ENCODE data around the gene SWT1.
"Not testable (repeated sequence)": the region's sequence is repeated elsewhere in the genome, so short reads cannot be mapped to it uniquely, and the experiment has no call there.

The SWT1 gene

DNA sequence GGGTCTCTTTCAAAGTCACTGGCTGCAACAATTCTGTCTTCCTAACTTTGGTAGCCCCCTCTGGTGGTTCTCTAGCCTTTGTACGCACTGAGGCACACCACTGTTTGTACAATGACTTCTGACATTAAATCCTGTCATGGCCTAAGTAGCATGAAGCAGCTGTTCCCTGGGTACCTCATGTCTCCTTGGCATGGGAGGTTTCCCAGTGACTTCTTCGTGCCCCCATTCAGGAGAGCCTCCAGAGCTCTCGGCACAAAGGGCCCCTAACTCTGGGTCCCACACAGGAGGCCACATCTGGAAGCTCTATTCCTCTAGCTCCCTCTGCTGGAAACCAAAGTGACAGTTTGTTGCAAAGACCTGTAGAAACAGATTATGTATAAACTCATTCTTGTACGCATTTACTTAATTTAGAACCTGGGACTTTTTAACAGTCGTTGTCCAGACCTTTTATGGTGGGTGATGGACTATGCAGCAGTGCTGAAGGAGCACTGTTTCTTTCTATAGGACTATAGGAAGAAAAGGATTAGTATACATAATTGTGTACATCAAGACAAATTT is 13.4 kb downstream of the SWT1 start:
- DNase-seq: peak; percentile 51

DNA sequence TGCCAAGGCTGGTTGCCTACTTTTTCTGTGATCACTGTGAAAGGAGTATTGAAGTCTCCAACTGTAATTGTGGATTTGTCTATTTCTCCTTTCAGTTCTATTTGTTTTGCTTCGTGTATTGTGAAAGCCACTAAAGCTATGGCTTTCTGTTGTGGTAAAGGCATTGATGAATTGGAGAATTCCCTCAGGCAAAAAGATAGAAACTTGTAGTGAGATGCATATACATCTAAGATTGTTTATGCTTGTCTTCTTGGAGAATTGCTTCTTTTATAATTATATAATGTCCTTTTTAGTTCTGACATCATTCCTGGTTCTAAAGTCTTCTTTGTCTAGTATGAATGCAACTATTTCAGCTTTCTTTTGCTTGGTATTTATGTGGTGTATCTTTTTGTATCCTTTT is 36.8 kb downstream of the SWT1 start:
- DNase-seq: no peak

DNA sequence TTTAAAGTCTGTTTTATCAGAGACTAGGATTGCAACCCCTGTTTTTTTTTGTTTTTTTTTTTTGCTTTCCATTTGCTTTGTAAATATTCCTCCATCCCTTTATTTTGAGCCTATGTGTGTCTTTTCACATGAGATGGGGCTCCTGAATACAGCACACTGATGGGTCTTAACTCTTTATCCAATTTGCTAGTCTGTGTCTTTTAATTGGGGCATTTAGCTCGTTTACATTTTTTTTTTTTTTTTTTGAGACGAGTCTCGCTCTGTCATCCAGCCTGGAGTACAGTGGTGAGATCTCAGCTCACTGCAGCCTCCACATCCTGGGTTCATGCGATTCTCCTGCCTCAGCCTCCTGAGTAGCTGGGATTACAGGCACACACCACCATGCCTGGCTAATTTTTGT is 41.7 kb downstream of the SWT1 start:
- not testable (repeated sequence) for DNase-seq

DNA sequence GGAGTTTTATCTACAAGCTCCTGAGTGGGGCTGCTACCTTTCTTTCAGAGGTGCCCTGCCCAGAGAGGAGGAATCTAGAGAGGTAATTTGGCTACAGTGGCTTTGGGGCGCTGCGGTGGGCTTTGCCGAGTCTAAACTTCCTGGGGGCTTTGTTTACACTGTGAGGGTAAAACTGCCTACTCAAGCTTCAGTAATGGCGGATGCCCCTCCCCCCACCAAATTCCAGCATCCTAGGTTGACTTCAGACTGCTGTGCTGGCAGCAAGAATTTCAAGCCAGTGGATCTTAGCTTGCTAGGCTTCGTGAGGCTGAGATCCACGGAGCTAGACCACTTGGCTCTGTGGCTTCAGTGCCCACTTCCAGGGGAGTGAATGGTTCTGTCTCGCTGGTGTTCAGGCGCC is 43.9 kb downstream of the SWT1 start:
- no peak for DNase-seq

DNA sequence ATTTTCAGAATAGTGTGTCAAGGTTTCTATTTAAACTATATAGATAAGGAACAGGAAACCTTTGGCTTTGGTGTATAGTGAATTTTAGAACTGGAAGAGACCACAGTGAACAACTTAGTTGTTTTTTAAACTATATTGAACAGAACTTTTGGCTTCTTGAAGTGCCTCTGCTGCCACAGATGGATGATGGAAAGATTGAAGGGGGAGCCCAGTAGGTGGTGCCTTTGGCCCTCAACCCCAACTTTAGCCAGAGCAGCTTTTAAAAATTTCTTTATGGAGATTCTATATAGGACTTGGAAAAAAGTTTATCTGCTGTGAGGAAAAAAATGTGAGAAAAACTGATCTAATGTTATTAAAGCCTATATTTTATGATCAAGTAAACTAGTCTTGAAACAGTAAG is 50.2 kb downstream of the SWT1 start:
- DNase-seq: no peak

DNA sequence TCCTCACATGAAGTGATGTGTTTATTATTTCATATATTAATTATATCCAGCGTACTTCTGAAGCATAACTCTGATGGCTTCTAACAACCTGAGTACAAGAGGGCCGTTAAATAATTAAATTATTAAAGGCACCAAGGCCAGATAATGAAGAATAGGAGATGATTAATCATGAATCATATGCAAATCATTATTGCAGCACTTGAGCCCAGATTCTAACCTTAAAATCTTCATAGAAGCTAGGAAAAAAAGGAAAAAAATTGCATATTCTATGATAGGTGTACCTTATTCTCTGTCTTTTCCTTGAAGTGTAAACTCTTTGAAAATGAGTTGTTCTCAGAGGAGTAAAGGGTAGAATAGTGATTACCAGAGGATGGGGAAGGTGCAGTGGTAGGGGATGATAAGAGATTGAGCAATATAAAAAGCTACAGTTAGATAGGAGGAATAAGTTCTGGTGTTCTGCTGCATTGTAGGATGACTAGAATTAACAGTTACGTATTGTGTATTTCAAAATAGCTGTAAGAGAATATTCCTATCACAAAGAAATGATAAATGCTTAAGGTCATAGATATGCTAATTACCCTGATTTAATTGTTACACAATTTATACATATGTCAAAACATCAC is 51.1 kb downstream of the SWT1 start:
- DNase-seq: no peak

DNA sequence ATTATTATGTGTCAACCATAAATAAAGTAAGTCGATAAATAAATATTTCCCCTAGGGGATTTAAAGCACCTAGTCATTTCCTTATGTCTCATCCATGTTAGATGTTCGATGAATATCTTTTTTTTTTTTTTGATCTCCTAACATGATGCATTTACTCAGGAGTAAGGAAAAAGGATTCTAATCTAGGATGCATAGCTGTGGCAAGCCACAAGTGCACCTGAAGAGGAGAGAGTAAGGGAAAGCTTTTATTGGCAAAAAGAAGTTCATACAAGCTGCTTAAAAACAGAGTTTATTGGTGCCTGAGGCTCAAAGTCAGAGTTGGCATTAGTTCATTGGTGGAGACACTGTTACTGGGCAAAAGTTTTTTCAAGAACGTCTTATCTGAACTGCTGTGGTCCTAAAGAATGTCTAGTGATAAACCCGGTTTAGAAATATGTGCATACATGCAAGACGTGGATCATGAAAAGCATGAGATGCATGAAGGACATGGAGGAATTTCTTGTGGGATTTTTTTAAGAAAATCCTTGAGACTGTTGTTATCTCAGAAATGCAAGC is 51.7 kb downstream of the SWT1 start:
- DNase-seq: no peak

DNA sequence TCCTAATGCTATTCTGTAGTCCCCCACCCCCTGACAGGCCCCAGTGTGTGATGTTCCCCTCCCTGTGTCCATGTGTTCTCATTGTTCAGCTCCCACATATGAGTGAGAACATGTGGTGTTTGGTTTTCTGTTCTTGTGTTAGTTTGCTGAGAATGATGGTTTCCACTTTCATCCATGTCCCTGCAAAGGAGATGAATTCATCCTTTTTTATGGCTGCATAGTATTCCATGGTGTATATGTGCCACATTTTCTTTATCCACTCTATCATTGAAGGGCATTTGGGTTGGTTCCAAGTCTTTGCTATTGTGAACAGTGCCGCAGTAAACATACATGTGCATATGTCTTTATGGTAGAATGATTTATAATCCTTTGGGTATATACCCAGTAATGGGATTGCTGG is 52.4 kb downstream of the SWT1 start:
- not testable (repeated sequence) for DNase-seq

DNA sequence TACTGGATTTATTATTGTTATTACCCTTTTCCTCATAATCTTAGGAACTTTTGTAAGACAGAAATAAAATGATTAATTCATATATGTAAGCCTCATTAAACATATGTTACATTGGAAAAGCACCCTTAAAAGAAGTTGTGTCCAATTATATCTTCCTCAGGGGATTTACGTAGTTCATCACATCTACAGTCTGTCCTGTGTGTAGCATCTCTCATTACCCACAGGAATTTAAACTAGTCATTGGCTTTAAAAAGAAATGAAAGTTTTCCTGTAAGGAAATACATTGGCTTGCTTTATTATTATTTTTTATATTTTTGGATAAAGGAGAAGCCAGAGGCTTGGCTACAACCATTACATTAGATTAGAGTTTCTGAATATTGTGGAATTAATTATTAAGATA is 56.1 kb downstream of the SWT1 start:
- no peak for DNase-seq

DNA sequence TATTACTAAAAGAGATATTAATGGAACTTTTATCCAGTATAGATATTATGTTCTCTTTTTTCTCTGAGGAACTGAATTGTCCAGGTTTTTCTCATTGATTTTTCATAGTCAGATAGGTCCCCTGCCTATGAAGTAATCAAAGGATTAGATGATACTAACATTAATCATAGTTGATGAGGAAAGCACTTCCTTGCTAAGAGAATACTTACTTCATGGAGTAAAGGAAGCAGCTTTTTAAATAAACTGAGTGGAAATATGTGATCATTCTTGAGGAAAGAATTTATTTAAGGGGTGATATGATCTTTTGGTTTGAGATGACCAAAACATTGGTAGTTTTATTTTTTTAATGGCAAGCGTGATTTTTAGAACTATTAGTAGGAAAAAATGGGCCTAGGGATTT is 58.9 kb downstream of the SWT1 start:
- no peak for DNase-seq

DNA sequence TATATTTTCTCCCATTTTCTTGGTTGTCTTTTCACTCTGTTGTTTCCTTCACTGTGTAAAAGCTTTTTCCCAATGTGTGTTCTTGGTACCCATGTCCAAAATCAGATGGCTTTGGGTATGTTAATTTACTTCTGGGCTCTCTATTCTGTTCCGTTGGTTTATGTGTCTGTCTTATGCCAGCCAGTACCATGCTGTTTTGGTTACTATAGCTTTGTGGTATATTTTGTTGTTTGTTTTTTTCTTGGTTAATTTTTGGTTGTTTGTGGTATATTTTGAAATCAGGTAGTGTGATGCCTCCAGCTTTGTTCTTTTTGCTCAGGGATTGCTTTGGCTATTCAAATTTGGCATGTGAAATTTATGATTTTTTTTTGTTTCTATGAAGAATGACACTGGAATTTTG is 67.2 kb downstream of the SWT1 start:
- no peak for DNase-seq

DNA sequence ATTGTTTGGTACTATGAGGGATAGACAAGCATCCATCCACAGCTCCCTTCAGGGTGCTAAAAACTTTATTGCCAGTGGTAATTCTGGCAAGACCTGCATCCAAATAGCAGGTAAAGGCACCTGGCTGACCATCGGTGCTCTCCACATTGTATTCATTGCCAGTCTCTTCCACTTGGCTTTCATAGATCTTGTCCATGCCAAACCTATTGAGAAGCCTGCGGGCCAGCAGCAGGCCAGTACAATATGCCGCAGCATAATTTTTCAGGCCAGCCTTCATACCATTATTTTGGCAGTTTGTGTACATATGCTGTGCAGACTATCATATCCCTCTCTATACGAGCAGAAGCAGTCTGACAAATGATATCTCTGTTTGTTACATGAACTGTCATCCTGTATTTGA is 70.2 kb downstream of the SWT1 start:
- no peak for DNase-seq

DNA sequence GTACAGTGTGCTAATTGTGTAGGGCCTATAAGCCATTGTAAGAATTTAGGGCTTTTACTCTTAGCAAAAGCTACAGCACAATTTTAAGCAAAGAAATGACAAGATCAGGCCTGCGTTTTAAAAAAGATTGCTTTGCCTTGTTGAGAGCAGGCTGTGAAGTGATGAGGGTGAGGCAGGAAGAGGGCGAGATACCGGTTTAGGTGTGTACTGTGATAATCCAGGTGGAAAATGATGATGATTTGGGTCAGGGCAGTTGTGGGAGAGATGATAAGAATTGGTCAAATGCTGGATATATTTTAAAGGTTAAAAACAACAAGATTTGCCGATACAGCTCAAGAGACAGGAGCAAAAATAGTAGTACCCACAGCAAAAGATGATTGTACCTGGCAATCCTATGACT is 72.0 kb downstream of the SWT1 start:
- no peak for DNase-seq

DNA sequence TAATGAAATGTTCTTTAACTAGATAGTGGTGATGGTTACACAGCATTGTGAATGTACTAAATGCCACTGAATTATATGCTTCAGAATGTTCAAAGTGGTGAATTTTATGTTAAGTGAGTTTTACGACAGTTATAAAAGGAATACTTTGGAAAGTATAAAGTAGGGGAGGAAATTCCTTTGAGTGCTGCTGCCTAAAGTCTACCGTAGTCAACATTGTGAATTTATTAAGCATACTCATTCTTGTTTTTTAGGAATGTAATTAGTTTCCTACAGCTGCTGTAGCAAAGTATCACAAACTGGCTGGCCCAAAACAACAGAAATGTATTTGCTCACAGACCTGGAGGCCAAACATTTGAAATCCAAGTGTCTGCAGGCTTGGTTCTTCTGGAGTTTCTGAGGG is 73.0 kb downstream of the SWT1 start:
- DNase-seq: no peak

DNA sequence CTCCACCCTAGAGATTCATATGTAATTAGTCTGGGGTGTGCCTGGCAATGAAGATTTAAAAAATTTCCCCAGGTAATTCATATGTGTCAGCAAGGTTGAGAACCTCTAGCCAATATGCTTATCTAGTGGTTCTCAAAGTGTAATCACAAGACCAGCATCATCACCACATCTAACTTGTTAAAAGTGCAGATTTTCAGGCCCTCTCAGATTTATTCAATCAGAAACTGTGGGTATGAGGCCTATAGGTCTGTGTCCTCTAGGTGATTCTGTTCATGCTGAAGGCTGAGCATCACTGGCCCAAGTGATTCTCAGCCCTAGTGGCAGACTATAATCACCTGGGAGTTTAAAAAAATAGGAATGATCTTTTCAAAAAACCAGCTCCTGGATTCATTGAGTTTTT is 75.9 kb downstream of the SWT1 start:
- no peak for DNase-seq

DNA sequence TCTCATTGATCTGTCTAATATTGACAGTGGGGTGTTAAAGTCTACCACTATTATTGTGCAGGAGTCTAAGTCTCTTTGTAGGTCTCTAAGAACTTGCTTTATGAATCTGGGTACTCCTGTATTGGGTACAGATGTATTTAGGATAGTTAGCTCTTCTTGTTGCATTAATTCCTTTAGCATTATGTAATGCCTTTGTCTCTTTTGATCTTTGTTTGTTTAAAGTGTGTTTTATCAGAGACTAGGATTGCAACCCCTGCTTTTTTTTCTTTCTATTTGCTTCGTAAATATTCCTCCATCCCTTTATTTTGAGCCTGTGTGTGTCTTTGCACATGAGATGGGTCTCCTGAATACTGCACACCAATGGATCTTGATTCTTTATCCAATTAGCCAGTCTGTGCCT is 77.2 kb downstream of the SWT1 start:
- not testable (repeated sequence) for DNase-seq

DNA sequence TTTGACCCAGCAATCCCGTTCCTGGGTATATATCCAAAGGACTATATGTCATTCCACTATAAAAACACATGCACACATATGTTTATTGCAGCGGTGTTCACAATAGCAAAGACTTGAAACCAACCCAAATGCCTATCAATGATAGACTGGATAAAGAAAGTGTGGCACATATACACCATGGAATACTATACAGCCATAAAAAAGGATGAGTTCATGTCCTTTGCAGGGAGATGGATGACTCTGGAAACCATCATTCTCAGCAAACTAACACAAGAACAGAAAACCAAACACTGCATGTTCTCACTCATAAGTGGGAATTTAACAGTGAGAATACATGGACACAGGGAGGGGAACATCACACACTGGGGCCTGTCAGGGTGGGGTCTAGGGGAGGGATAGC is 80.2 kb downstream of the SWT1 start:
- DNase-seq: not testable (repeated sequence)

DNA sequence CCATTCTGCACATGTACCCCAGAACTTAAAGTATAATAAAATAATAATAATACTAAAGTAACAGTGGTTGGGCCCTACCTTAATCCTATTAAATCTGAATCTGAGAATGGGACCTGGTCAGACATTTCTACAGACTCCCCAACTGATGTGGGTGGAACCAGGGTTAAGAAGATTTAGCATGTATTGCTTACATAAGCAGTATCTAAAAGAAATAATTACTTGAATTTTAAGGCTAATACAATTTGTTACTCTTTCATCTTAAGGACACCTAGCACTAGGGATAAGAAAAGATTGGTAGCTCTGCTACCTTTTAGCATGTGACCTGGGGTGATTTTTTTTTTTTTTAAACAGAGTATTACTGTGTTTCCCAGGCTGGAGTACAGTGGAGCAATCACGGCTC is 80.7 kb downstream of the SWT1 start:
- DNase-seq: no peak

DNA sequence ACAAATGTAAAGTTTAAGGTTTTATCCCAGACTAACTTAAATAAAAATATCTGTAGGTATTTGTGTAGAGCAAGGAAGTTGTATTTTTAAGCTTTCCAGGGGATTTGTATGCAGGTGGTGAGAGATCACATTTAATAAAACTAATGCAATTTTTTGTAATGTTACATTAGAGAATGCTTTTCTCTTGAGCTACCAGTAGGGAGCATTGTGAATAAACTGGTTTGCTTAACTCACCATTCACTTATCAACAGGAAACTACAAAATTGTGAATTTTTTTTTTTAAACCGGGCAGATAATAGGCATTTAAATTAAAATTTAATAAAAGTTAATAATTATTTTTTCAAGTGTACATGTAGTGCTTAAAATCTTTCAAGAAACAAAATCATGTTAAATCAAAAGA is 81.5 kb downstream of the SWT1 start:
- DNase-seq: no peak

DNA sequence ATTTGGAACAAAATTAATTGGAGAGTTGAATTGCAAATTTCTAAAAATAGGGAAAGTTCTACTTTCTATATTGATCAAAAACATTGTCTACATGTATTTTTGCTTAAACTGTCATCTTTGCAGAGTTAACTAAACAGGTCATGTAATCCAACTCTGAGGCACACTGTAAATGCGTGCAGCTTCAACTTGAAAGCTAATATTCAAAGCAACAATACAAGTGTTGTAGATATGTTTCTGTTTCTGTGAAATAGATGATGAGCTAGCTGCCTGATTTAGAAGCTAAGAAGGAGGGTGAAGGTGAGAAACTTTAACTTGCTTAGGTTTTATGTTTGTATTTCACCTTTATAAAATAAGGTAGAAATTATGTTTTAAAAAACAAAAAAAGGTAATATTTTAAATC is 82.9 kb downstream of the SWT1 start:
- peak; percentile 6 for DNase-seq

DNA sequence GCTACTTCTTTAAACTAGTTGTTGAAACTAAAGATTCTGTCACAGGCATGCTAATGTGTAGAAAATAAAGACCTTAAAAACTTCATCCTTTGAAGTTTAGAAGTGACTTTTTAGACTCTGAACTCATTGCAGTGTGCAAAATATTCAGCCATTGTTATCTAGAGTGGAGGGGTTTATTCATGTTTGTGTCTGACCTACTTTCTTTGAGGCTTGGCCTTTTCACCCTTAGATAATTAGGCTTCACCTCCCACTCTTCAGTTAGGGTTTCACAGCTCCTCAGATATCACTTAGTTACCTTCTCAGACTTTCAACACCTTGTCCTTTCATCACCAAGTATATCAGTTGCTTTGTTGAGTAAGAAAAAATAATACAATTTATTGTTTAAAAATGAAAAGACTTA is 84.2 kb downstream of the SWT1 start:
- DNase-seq: no peak

DNA sequence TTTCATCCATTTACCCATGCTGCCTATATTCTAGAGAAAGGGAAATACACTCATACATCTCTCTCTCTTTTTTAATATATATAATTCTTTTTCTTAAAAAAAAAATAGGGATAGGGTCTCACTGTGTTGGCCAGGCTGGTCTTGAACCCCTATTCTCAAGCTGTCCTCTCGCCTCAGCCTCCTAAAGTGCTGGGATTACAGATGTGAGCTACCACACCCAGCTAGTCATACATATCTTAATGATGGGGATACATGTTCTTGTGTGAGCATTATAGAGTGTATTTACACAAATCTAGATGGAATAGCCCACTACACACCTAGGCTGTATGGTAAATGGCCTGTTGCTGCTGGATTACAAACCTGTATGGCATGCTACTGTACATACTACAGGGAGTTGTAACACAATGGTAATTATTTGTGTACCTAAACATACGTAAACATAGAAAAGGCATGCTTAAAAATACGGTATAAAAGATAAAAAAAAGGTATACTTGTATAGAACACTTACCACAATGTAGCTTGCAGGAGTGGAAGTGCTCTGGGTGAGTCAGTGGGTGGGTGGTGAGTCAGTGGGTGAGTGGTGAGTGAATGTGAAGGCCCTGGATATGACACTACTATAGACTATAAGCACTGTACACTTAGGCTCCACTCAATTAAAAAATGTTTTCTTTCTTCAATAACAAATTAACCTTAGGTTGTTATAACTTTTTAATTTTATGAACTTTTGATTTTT is 87.2 kb downstream of the SWT1 start:
- DNase-seq: peak; percentile 59

DNA sequence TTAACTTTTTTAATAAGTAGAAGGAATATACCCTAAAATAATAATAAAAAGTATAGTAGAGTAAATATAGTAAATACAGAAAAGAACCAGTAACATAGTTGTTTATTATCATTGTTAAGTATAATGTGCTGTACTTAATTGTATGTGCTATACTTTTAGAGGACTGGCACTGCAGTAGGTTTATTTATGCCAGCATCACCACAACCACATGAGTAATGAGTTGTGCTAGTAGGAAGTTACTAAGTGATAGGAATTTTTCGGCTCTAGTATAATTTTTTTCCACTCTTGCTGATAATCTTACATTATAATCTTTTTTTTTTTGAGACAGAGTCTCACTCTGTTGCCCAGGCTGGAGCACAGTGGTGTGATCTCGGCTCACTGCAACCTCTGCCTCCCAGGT is 88.5 kb downstream of the SWT1 start:
- no peak for DNase-seq

DNA sequence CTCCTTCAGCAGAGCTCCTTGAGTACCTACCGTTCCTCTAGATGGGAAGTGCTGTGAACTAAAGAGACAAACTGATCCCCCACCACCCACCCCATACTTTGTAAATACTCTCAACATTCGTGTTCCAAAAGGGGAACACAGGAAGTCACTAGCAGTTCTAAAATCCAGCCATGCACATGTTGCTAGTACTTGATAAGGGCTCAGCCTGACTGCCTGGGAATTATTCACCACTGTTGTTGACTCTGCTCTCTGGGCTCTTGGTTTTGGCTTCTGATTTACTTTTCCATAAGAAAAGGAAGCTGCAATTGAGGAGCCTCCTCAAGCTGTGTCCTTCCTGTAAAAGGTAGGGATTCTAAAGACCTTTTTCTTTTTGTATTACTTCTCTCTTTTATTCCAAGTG is 92.6 kb downstream of the SWT1 start:
- no peak for DNase-seq
